ENCODE results near the gene SKP1.

SKP1 gene

GRCh38 chr5:134203630-134204029 is 26.9 kb upstream of the SKP1 start:
- no peak for TF ChIP-seq CTCF (IDR thresholded peaks at IDR 0.05; ENCODE audit: low read depth, low read length)
- Histone ChIP-seq H3K9me3 (ENCODE audit: severe bottlenecking) (no peaks in the 10 kb centered on the region), H3K27me3 (ENCODE audit: insufficient read depth, low read depth, severe bottlenecking) (no peaks in the 10 kb centered on the region), H3K4me3 (ENCODE audit: low read depth, low read length) (no peak overlapping the region), H3K36me3 (peaks cover 63% of the 10 kb centered on the region), H3K27ac (peak overlapping the region; percentile 31)
- DNase-seq: peak; percentile 26

- Histone ChIP-seq H3K27ac (no peak overlapping the region), H3K36me3 (peaks cover 61% of the 10 kb centered on the region), H3K9me3 (ENCODE audit: severe bottlenecking) (no peaks in the 10 kb centered on the region), H3K27me3 (ENCODE audit: insufficient read depth, low read depth, severe bottlenecking) (no peaks in the 10 kb centered on the region), H3K4me3 (ENCODE audit: low read depth, low read length) (no peak overlapping the region)
- TF ChIP-seq CTCF (IDR thresholded peaks at IDR 0.05; ENCODE audit: low read depth, low read length): no peak
- no peak for DNase-seq
Observed at GRCh38 chr5:134195666-134196065, 18.9 kb upstream of the SKP1 start.

GRCh38 chr5:134189031-134189430 is 12.3 kb upstream of the SKP1 start:
- H3K9me3 ChIP-seq (ENCODE audit: severe bottlenecking): no peaks in the 10 kb centered on the region
- DNase-seq: no peak
- no peaks in the 10 kb centered on the region for H3K27me3 ChIP-seq (ENCODE audit: insufficient read depth, low read depth, severe bottlenecking)
- H3K27ac ChIP-seq: no peak overlapping the region
- TF ChIP-seq CTCF (IDR thresholded peaks at IDR 0.05; ENCODE audit: low read depth, low read length): no peak
- no peak overlapping the region for H3K4me3 ChIP-seq (ENCODE audit: low read depth, low read length)
- H3K36me3 ChIP-seq: peaks cover 3% of the 10 kb centered on the region

- Histone ChIP-seq H3K27me3 (ENCODE audit: insufficient read depth, low read depth, severe bottlenecking) (no peaks in the 10 kb centered on the region), H3K36me3 (no peaks in the 10 kb centered on the region; the same call in 1 of the 2 replicates), H3K27ac (no peak overlapping the region), H3K4me3 (ENCODE audit: low read depth, low read length) (no peak overlapping the region), H3K9me3 (ENCODE audit: severe bottlenecking) (no peaks in the 10 kb centered on the region)
- TF ChIP-seq CTCF (IDR thresholded peaks at IDR 0.05; ENCODE audit: low read depth, low read length): no peak
- DNase-seq: no peak
Observed at GRCh38 chr5:134188092-134188491, 11.3 kb upstream of the SKP1 start.

GRCh38 chr5:134184155-134185135 is 7.7 kb upstream of the SKP1 start:
- Histone ChIP-seq H3K27me3 (ENCODE audit: insufficient read depth, low read depth, severe bottlenecking) (no peaks in the 10 kb centered on the region), H3K9me3 (ENCODE audit: severe bottlenecking) (no peaks in the 10 kb centered on the region), H3K4me3 (ENCODE audit: low read depth, low read length) (no peak overlapping the region), H3K36me3 (no peaks in the 10 kb centered on the region), H3K27ac (no peak overlapping the region)
- peak; percentile 84 for DNase-seq
- peak; percentile 97 for TF ChIP-seq CTCF (IDR thresholded peaks at IDR 0.05; ENCODE audit: low read depth, low read length)
